Measurements from ENCODE around the gene STRN4. TPM values are rescaled to one million over a fixed set of nuclear protein-coding genes. Genes with fewer than 3 reads are reported as not detected.

The STRN4 gene
- polyA plus RNA-seq, 1 of the 3 experiments (the other 2 are of a cell fraction): 92.8 TPM

- Histone ChIP-seq H3K4me3 (ENCODE audit: low read depth in 2 of 2, low read length in 1 of 2) (no peak overlapping the region), H3F3A (replicated peaks; ENCODE audit: insufficient read depth) (peaks cover 7% of the 10 kb centered on the region), H3K36me3 (replicated peaks in 1 of 2; ENCODE audit: control insufficient read depth in 1 of 2, insufficient read depth in 2 of 2, low read length in 1 of 2) (peaks cover 2 to 5% of the 10 kb centered on the region in 2 experiments), H3K4me1 (ENCODE audit: control insufficient read depth in 1 of 2, insufficient read depth in 2 of 2, low read depth in 1 of 2, low read length in 1 of 2) (no peaks in the 10 kb centered on the region), H3K27ac (ENCODE audit: low read depth in 2 of 2, low read length in 1 of 2) (peak overlapping the region in 1 of 2 experiments; percentile 27; a peak in 1 of 4 replicates), H2AFZ (ENCODE audit: low read depth) (no peak overlapping the region), H3K79me2 (ENCODE audit: insufficient read depth) (no peaks in the 10 kb centered on the region), H3K9ac (no peak overlapping the region), H3K9me3 (no peaks in the 10 kb centered on the region), H4K20me1 (ENCODE audit: insufficient read depth) (no peaks in the 10 kb centered on the region), H3K4me2 (no peak overlapping the region), H3K9me2 (no peaks in the 10 kb centered on the region), H3K27me3 (ENCODE audit: insufficient read depth) (no peaks in the 10 kb centered on the region)
- TF ChIP-seq, protein P1, sequence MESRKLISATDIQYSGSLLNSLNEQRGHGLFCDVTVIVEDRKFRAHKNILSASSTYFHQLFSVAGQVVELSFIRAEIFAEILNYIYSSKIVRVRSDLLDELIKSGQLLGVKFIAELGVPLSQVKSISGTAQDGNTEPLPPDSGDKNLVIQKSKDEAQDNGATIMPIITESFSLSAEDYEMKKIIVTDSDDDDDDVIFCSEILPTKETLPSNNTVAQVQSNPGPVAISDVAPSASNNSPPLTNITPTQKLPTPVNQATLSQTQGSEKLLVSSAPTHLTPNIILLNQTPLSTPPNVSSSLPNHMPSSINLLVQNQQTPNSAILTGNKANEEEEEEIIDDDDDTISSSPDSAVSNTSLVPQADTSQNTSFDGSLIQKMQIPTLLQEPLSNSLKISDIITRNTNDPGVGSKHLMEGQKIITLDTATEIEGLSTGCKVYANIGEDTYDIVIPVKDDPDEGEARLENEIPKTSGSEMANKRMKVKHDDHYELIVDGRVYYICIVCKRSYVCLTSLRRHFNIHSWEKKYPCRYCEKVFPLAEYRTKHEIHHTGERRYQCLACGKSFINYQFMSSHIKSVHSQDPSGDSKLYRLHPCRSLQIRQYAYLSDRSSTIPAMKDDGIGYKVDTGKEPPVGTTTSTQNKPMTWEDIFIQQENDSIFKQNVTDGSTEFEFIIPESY (IDR thresholded peaks at IDR 0.05; ENCODE audit: borderline replicate concordance, low read depth): no peak
- TF ChIP-seq GATA2 (CRISPR knock-in tag; IDR thresholded peaks at IDR 0.05): no peak
- no peak for TF ChIP-seq CTCF (IDR thresholded peaks at IDR 0.05)
- TF ChIP-seq MEF2A (IDR thresholded peaks at IDR 0.05; ENCODE audit: borderline replicate concordance, low read depth): no peak
- TF ChIP-seq FOXJ3 (CRISPR knock-in tag; IDR thresholded peaks at IDR 0.05): no peak
- no peak for TF ChIP-seq PBX3 (IDR thresholded peaks at IDR 0.05)
- TF ChIP-seq FOXM1 (IDR thresholded peaks at IDR 0.05; ENCODE audit: low read depth): no peak
- ChIA-PET CTCF (interaction anchor here (2.5 kb wide), 1 partner anchor 80 kb away, joined by 10 read pairs; no protein-coding TSS in a partner anchor), POLR2A (no interaction called here)
- 91% methylated on average over 5 of the region's 5 CpGs for WGBS (ENCODE audit: low lambda C conversion rate)
- no peak for DNase-seq
Observed at GRCh38 chr19:46760363-46760762, 14.1 kb upstream of the STRN4 start.

DNA sequence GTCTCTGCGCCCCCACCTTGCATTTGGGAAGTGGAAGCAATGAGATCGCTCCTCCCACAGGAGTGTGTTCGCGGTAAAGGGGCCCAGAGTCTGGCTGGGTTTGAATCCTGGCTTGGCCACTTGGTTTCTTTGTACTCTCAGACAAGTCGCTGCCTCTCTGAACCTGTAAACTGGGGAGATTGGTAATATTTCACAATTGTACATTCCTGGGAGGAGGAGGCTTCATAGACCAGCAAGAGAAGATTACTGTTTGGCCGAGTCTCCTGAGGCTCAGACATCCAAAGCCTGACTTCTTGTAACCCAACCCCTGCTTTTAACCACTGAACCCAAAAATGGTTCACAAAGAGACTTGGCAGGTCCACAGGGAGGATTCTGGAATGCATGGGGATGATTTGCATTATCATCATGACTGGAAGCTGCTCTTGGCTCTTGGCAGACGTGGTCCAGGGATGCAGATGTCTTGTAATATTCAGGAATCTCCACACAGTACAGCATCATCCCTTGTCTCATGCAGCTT lies 13.6 kb upstream of the STRN4 start:
- Histone ChIP-seq H4K20me1 (ENCODE audit: insufficient read depth) (no peaks in the 10 kb centered on the region), H3K9me2 (no peaks in the 10 kb centered on the region), H2AFZ (ENCODE audit: low read depth) (no peak overlapping the region), H3K9ac (no peak overlapping the region), H3K79me2 (ENCODE audit: insufficient read depth) (no peaks in the 10 kb centered on the region), H3K27ac (ENCODE audit: low read depth in 2 of 2, low read length in 1 of 2) (peak overlapping the region in 1 of 2 experiments; percentile 14; a peak in 1 of 4 replicates), H3K36me3 (replicated peaks in 1 of 2; ENCODE audit: control insufficient read depth in 1 of 2, insufficient read depth in 2 of 2, low read length in 1 of 2) (peaks cover 2 to 5% of the 10 kb centered on the region in 2 experiments), H3K4me1 (ENCODE audit: control insufficient read depth in 1 of 2, insufficient read depth in 2 of 2, low read depth in 1 of 2, low read length in 1 of 2) (no peaks in the 10 kb centered on the region), H3K4me2 (no peak overlapping the region), H3K27me3 (ENCODE audit: insufficient read depth) (no peaks in the 10 kb centered on the region), H3F3A (replicated peaks; ENCODE audit: insufficient read depth) (peaks cover 7% of the 10 kb centered on the region), H3K4me3 (ENCODE audit: low read depth in 2 of 2, low read length in 1 of 2) (no peak overlapping the region), H3K9me3 (no peaks in the 10 kb centered on the region)
- ChIA-PET CTCF (no interaction called here), POLR2A (no interaction called here)
- TF ChIP-seq NFIC (IDR thresholded peaks at IDR 0.05; ENCODE audit: borderline replicate concordance) (peak; percentile 37; the same call in 1 of the 2 replicates), POLR2AphosphoS5 (IDR thresholded peaks at IDR 0.05; ENCODE audit: low read depth, low read length) (no peak), YY1 (IDR thresholded peaks at IDR 0.05; ENCODE audit: low read depth) (no peak), TCF12 (IDR thresholded peaks at IDR 0.05) (peak; percentile 72)
- TF ChIP-seq, protein P1 (IDR thresholded peaks at IDR 0.05; ENCODE audit: borderline replicate concordance, low read depth): no peak
- TF ChIP-seq, protein P2, sequence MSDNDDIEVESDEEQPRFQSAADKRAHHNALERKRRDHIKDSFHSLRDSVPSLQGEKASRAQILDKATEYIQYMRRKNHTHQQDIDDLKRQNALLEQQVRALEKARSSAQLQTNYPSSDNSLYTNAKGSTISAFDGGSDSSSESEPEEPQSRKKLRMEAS (IDR thresholded peaks at IDR 0.05; ENCODE audit: low read depth): 0 out of 2 replicates have a peak, but pooled peaks have one; percentile 22
- WGBS (ENCODE audit: low lambda C conversion rate): 80% methylated on average over 6 of the region's 7 CpGs
- DNase-seq: no peak
